GM23338 (cell line): ENCODE results near the gene SDR42E1. TPM values are rescaled to one million over a fixed set of nuclear protein-coding genes. Genes with fewer than 3 reads are reported as not detected.

Experiments used
- ATAC-seq: fragments of 200-7000 bp; cut with Tn5 transposase; 3 replicates; pipeline ENCODE4 v1.9.1; 2020
- DNase-seq: peaks from one replicate; pipeline ENCODE4 v3.0.0-alpha.2; 2015; ENCODE audit warnings: low spot score
- H2AFZ ChIP-seq: fragments of 200-600 bp; sonication (generic); 2 replicates; pipeline ENCODE4 v1.8.0; 2016; ENCODE audit warnings: antibody characterized with exemption, mild to moderate bottlenecking, moderate library complexity
- H3F3A ChIP-seq: fragments of 200-600 bp; sonication (generic); replicated peaks from 2 replicates; pipeline ENCODE4 v1.8.0; 2017; ENCODE audit warnings: antibody characterized with exemption, mixed run types, low read depth
- H3K27ac ChIP-seq: fragments of 200-600 bp; sonication (generic); 2 replicates; pipeline ENCODE4 v1.6.1; 2016; ENCODE audit warnings: low read depth
- H3K27me3 ChIP-seq: fragments of 200-600 bp; sonication (generic); 2 replicates; pipeline ENCODE4 v1.8.0; 2016; ENCODE audit warnings: mild to moderate bottlenecking, mixed run types, moderate library complexity; ENCODE audit not compliant: insufficient read depth
- H3K36me3 ChIP-seq: fragments of 200-600 bp; sonication (generic); 2 replicates; pipeline ENCODE4 v1.8.0; 2016; ENCODE audit warnings: mild to moderate bottlenecking; ENCODE audit not compliant: insufficient read depth
- H3K4me1 ChIP-seq: fragments of 200-600 bp; sonication (generic); 2 replicates; pipeline ENCODE4 v1.8.0; 2016; ENCODE audit warnings: mild to moderate bottlenecking, moderate library complexity; ENCODE audit not compliant: insufficient read depth
- H3K4me2 ChIP-seq: fragments of 200-600 bp; sonication (generic); 2 replicates; pipeline ENCODE4 v1.7.1; 2017; ENCODE audit warnings: mixed run types
- H3K4me3 ChIP-seq: fragments of 200-600 bp; sonication (generic); 2 replicates; pipeline ENCODE4 v1.6.1; 2016; ENCODE audit warnings: mixed run types
- H3K79me2 ChIP-seq: fragments of 200-600 bp; sonication (generic); replicated peaks from 2 replicates; pipeline ENCODE4 v1.8.0; 2017; ENCODE audit warnings: mild to moderate bottlenecking; ENCODE audit not compliant: insufficient read depth
- H3K9me2 ChIP-seq: fragments of 200-600 bp; sonication (generic); 2 replicates; pipeline ENCODE4 v1.8.0; 2017; ENCODE audit not compliant: insufficient read depth
- H4K20me1 ChIP-seq: fragments of 200-600 bp; sonication (generic); replicated peaks from 2 replicates; pipeline ENCODE4 v1.8.0; 2017; ENCODE audit warnings: mild to moderate bottlenecking; ENCODE audit not compliant: insufficient read depth
- H3K27ac Mint-ChIP-seq: 2 replicates; pipeline ENCODE4 v1.8.0; 2020; ENCODE audit warnings: inconsistent platforms, mild to moderate bottlenecking, moderate library complexity, mixed read lengths
- H3K27me3 Mint-ChIP-seq: 3 replicates; pipeline ENCODE4 v1.8.0; 2022; ENCODE audit warnings: low read depth, mild to moderate bottlenecking, moderate library complexity, mixed read lengths, inconsistent platforms; ENCODE audit not compliant: insufficient read depth, poor library complexity
- H3K36me3 Mint-ChIP-seq: 3 replicates; pipeline ENCODE4 v1.8.0; 2021; ENCODE audit warnings: low read depth, mild to moderate bottlenecking, inconsistent platforms, moderate library complexity, mixed read lengths
- H3K4me1 Mint-ChIP-seq: 3 replicates; pipeline ENCODE4 v1.8.0; 2020; ENCODE audit warnings: mild to moderate bottlenecking, inconsistent platforms, mixed read lengths
- H3K4me3 Mint-ChIP-seq: 3 replicates; pipeline ENCODE4 v1.8.0; 2021; ENCODE audit warnings: moderate library complexity, mild to moderate bottlenecking, inconsistent platforms, mixed read lengths
- H3K9me3 Mint-ChIP-seq: 3 replicates; pipeline ENCODE4 v1.8.0; 2020; ENCODE audit warnings: moderate library complexity, mild to moderate bottlenecking, inconsistent platforms, mixed read lengths
- CREB1 ChIP-seq: fragments of 250-450 bp; sonication (Bioruptor Pico); IDR thresholded peaks from 2 replicates; pipeline ENCODE4 v1.5.0; 2020; ENCODE audit warnings: low read depth, mild to moderate bottlenecking, moderate library complexity
- EZH2 ChIP-seq: fragments of 200-600 bp; sonication (generic); IDR thresholded peaks from one replicate; pipeline ENCODE4 v1.8.0; 2017; ENCODE audit warnings: antibody characterized with exemption, mild to moderate bottlenecking, low read depth; ENCODE audit not compliant: unreplicated experiment
- EZH2phosphoT487 ChIP-seq: fragments of 200-600 bp; sonication (generic); IDR thresholded peaks from one replicate; pipeline ENCODE4 v1.8.1; 2018; ENCODE audit warnings: antibody characterized with exemption; ENCODE audit not compliant: unreplicated experiment
- JUNB ChIP-seq: IDR thresholded peaks from one replicate; pipeline ENCODE4 v1.6.1; 2016; ENCODE audit warnings: antibody characterized with exemption; ENCODE audit not compliant: unreplicated experiment
- NANOG ChIP-seq: IDR thresholded peaks from 2 replicates; pipeline ENCODE4 v1.6.1; 2016; ENCODE audit warnings: antibody characterized with exemption, borderline replicate concordance
- POLR2AphosphoS5 ChIP-seq: IDR thresholded peaks from 2 replicates; pipeline ENCODE4 v1.6.1; 2016; ENCODE audit warnings: antibody characterized with exemption, low read depth
- STAT1 ChIP-seq: IDR thresholded peaks from one replicate; pipeline ENCODE4 v1.6.1; 2016; ENCODE audit warnings: antibody characterized with exemption; ENCODE audit not compliant: unreplicated experiment
- ZNF114 ChIP-seq: fragments of 250-450 bp; sonication (Bioruptor Pico); IDR thresholded peaks from 2 replicates; pipeline ENCODE4 v1.5.0; 2020; ENCODE audit warnings: mild to moderate bottlenecking, moderate library complexity
- ZNF331 ChIP-seq: fragments of 250-450 bp; sonication (Bioruptor Pico); IDR thresholded peaks from 2 replicates; pipeline ENCODE4 v1.5.0; 2020; ENCODE audit warnings: low read depth, mild to moderate bottlenecking, moderate library complexity
- ZNF462 ChIP-seq: fragments of 250-450 bp; sonication (Bioruptor Pico); IDR thresholded peaks from 2 replicates; pipeline ENCODE4 v1.5.0; 2020; ENCODE audit warnings: mild to moderate bottlenecking, moderate library complexity
- polyA plus RNA-seq: library from polyadenylated mRNA; unstranded; fragments of >200 nt; fragmentation: Nextera tagmentation; extraction: Ambion mirVana; gene quantifications from 2 replicates; pipeline ENCODE4 v1.2.1, GENCODE V29; 2016
- total RNA-seq: library from RNA; depleted of rRNA; stranded (reverse); fragments of >200 nt; shearing (Covaris generic); gene quantifications from 2 replicates; pipeline ENCODE4 v1.2.3, GENCODE V29; 2014
- TF ChIP-seq, protein P1 (sequence below): IDR thresholded peaks from 2 replicates; pipeline ENCODE4 v1.6.1; 2016; ENCODE audit warnings: antibody characterized with exemption
- TF ChIP-seq, protein P2 (sequence below), 2 experiments: fragments of 200-600 bp in 1 of 2; sonication (generic) in 1 of 2; conservative IDR thresholded peaks; 2 replicates each; pipeline versions ENCODE4 v1.5.1 to v1.6.1; 2016 to 2017; ENCODE audit warnings: antibody characterized with exemption in 2 of 2, low read depth in 2 of 2, mild to moderate bottlenecking in 2 of 2, moderate library complexity in 1 of 2
- TF ChIP-seq, protein P3 (sequence below): IDR thresholded peaks from one replicate; pipeline ENCODE4 v1.6.1; 2018; ENCODE audit warnings: antibody characterized with exemption; ENCODE audit not compliant: unreplicated experiment

SDR42E1 gene
- total and polyA plus RNA-seq, 2 experiments from 2014 or later: 0.03 TPM; not detected in 1

GRCh38 chr16:82002831-82003230 lies 8.4 kb downstream of the SDR42E1 start:
- Mint-ChIP-seq H3K4me1 (peaks cover 10% of the 10 kb centered on the region; the same call in 2 of the 3 replicates), H3K27ac (no peak overlapping the region), H3K9me3 (peaks cover 4% of the 10 kb centered on the region), H3K27me3 (peaks cover 1% of the 10 kb centered on the region), H3K36me3 (no peaks in the 10 kb centered on the region; the same call in 2 of the 3 replicates), H3K4me3 (no peak overlapping the region)
- ATAC-seq (no peak), DNase-seq (no peak)
- no peaks in the 10 kb centered on the region for H3K27me3 ChIP-seq
- H3K79me2 ChIP-seq: no peaks in the 10 kb centered on the region
- TF ChIP-seq STAT1 (no peak), JUNB (no peak), ZNF114 (CRISPR knock-in tag) (no peak), EZH2 (no peak), ZNF462 (CRISPR knock-in tag) (no peak), CREB1 (CRISPR knock-in tag) (no peak), NANOG (no peak), POLR2AphosphoS5 (no peak), ZNF331 (no peak), EZH2phosphoT487 (no peak)
- TF ChIP-seq, protein P1, sequence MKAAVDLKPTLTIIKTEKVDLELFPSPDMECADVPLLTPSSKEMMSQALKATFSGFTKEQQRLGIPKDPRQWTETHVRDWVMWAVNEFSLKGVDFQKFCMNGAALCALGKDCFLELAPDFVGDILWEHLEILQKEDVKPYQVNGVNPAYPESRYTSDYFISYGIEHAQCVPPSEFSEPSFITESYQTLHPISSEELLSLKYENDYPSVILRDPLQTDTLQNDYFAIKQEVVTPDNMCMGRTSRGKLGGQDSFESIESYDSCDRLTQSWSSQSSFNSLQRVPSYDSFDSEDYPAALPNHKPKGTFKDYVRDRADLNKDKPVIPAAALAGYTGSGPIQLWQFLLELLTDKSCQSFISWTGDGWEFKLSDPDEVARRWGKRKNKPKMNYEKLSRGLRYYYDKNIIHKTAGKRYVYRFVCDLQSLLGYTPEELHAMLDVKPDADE: no peak
- TF ChIP-seq, protein P2, sequence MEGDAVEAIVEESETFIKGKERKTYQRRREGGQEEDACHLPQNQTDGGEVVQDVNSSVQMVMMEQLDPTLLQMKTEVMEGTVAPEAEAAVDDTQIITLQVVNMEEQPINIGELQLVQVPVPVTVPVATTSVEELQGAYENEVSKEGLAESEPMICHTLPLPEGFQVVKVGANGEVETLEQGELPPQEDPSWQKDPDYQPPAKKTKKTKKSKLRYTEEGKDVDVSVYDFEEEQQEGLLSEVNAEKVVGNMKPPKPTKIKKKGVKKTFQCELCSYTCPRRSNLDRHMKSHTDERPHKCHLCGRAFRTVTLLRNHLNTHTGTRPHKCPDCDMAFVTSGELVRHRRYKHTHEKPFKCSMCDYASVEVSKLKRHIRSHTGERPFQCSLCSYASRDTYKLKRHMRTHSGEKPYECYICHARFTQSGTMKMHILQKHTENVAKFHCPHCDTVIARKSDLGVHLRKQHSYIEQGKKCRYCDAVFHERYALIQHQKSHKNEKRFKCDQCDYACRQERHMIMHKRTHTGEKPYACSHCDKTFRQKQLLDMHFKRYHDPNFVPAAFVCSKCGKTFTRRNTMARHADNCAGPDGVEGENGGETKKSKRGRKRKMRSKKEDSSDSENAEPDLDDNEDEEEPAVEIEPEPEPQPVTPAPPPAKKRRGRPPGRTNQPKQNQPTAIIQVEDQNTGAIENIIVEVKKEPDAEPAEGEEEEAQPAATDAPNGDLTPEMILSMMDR (conservative IDR thresholded peaks at IDR 0.05; ENCODE audit: low read depth in 2 of 2): no peak
- TF ChIP-seq, protein P3, sequence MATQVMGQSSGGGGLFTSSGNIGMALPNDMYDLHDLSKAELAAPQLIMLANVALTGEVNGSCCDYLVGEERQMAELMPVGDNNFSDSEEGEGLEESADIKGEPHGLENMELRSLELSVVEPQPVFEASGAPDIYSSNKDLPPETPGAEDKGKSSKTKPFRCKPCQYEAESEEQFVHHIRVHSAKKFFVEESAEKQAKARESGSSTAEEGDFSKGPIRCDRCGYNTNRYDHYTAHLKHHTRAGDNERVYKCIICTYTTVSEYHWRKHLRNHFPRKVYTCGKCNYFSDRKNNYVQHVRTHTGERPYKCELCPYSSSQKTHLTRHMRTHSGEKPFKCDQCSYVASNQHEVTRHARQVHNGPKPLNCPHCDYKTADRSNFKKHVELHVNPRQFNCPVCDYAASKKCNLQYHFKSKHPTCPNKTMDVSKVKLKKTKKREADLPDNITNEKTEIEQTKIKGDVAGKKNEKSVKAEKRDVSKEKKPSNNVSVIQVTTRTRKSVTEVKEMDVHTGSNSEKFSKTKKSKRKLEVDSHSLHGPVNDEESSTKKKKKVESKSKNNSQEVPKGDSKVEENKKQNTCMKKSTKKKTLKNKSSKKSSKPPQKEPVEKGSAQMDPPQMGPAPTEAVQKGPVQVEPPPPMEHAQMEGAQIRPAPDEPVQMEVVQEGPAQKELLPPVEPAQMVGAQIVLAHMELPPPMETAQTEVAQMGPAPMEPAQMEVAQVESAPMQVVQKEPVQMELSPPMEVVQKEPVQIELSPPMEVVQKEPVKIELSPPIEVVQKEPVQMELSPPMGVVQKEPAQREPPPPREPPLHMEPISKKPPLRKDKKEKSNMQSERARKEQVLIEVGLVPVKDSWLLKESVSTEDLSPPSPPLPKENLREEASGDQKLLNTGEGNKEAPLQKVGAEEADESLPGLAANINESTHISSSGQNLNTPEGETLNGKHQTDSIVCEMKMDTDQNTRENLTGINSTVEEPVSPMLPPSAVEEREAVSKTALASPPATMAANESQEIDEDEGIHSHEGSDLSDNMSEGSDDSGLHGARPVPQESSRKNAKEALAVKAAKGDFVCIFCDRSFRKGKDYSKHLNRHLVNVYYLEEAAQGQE: no peak
- H3K4me3 ChIP-seq: no peak overlapping the region
- no peak overlapping the region for H3K4me2 ChIP-seq
- H3K9me2 ChIP-seq: no peaks in the 10 kb centered on the region
- no peak overlapping the region for H3K27ac ChIP-seq
- no peaks in the 10 kb centered on the region for H3K36me3 ChIP-seq
- no peaks in the 10 kb centered on the region for H3F3A ChIP-seq
- H4K20me1 ChIP-seq: no peaks in the 10 kb centered on the region
- no peak overlapping the region for H2AFZ ChIP-seq
- H3K4me1 ChIP-seq: 0 out of 2 replicates have a peak, but pooled peaks cover 5% of the 10 kb centered on the region
